SK-N-SH treated with all-trans-retinoic acid at 6 μM for 48 hours (cell line): ENCODE results near the gene COG4.

ENCODE experiments used
- ATAC-seq: fragments of 200-7000 bp; cut with Tn5 transposase; 3 replicates; pipeline ENCODE4 v1.9.1; 2020; ENCODE audit warnings: mild to moderate bottlenecking, moderate library complexity
- ARNTL ChIP-seq: fragments of 450-650 bp; formaldehyde crosslinking; IDR thresholded peaks from 2 replicates; pipeline ENCODE4 v1.5.0; 2020; ENCODE audit warnings: low read depth, mild to moderate bottlenecking, moderate library complexity, borderline replicate concordance
- CSDC2 ChIP-seq: fragments of 250-450 bp; sonication (Bioruptor Pico); IDR thresholded peaks from 2 replicates; pipeline ENCODE4 v1.5.0; 2020; ENCODE audit warnings: mild to moderate bottlenecking, moderate library complexity
- ESRRG ChIP-seq: fragments of 250-450 bp; sonication (Bioruptor Pico); IDR thresholded peaks from 2 replicates; pipeline ENCODE4 v1.6.1; 2021; ENCODE audit warnings: mild to moderate bottlenecking
- GLIS3 ChIP-seq: fragments of 250-450 bp; sonication (Bioruptor Pico); IDR thresholded peaks from 2 replicates; pipeline ENCODE4 v1.5.0; 2020; ENCODE audit warnings: mild to moderate bottlenecking, moderate library complexity
- ISL1 ChIP-seq: fragments of 250-450 bp; sonication (Bioruptor Pico); IDR thresholded peaks from 2 replicates; pipeline ENCODE4 v2.1.2; 2022; ENCODE audit warnings: mild to moderate bottlenecking, moderate library complexity
- OSR1 ChIP-seq: fragments of 250-450 bp; sonication (Bioruptor Pico); IDR thresholded peaks from 2 replicates; pipeline ENCODE4 v1.8.0; 2022; ENCODE audit warnings: moderate library complexity, mild to moderate bottlenecking, inconsistent platforms
- PPARA ChIP-seq: fragments of 250-450 bp; sonication (Bioruptor Pico); IDR thresholded peaks from 2 replicates; pipeline ENCODE4 v1.5.0; 2020; ENCODE audit warnings: mild to moderate bottlenecking, borderline replicate concordance
- RARB ChIP-seq: fragments of 250-450 bp; sonication (Bioruptor Pico); IDR thresholded peaks from 2 replicates; pipeline ENCODE4 v1.8.0; 2021; ENCODE audit warnings: mild to moderate bottlenecking, moderate library complexity
- SNAI2 ChIP-seq: fragments of 250-450 bp; sonication (Bioruptor Pico); IDR thresholded peaks from 2 replicates; pipeline ENCODE4 v1.5.0; 2020; ENCODE audit warnings: mild to moderate bottlenecking, moderate library complexity
- TCF4 ChIP-seq: fragments of 250-450 bp; sonication (Bioruptor Pico); IDR thresholded peaks from 2 replicates; pipeline ENCODE4 v1.8.0; 2021; ENCODE audit warnings: mild to moderate bottlenecking, moderate library complexity, borderline replicate concordance
- TOX ChIP-seq: fragments of 250-450 bp; sonication (Bioruptor Pico); IDR thresholded peaks from 2 replicates; pipeline ENCODE4 v1.8.0; 2021; ENCODE audit warnings: mild to moderate bottlenecking, moderate library complexity, borderline replicate concordance
- ZC3H10 ChIP-seq: fragments of 250-450 bp; sonication (Bioruptor Pico); IDR thresholded peaks from 2 replicates; pipeline ENCODE4 v1.5.1; 2021; ENCODE audit warnings: mild to moderate bottlenecking, moderate library complexity
- ZFP30 ChIP-seq: fragments of 450-650 bp; formaldehyde crosslinking; IDR thresholded peaks from 2 replicates; pipeline ENCODE4 v1.5.0; 2022; ENCODE audit warnings: mild to moderate bottlenecking, moderate library complexity
- ZNF70 ChIP-seq: fragments of 450-650 bp; formaldehyde crosslinking; IDR thresholded peaks from 2 replicates; pipeline ENCODE4 v1.5.0; 2020; ENCODE audit warnings: mild to moderate bottlenecking, moderate library complexity
- ZNF8 ChIP-seq: fragments of 450-650 bp; formaldehyde crosslinking; IDR thresholded peaks from 2 replicates; pipeline ENCODE4 v1.5.0; 2020; ENCODE audit warnings: mild to moderate bottlenecking, moderate library complexity
- TF ChIP-seq, protein P1 (sequence below): fragments of 250-450 bp; sonication (Bioruptor Pico); IDR thresholded peaks from 2 replicates; pipeline ENCODE4 v1.5.1; 2020; ENCODE audit warnings: low read depth, mild to moderate bottlenecking, moderate library complexity
- TF ChIP-seq, protein P2 (sequence below): fragments of 250-450 bp; sonication (Bioruptor Pico); IDR thresholded peaks from 2 replicates; pipeline ENCODE4 v1.8.0; 2020; ENCODE audit warnings: mild to moderate bottlenecking, moderate library complexity, borderline replicate concordance
- TF ChIP-seq, protein P3 (sequence below): fragments of 250-450 bp; sonication (Bioruptor Pico); IDR thresholded peaks from 2 replicates; pipeline ENCODE4 v1.8.0; 2021; ENCODE audit warnings: low read depth, mild to moderate bottlenecking, moderate library complexity, borderline replicate concordance
- TF ChIP-seq, protein P4 (sequence below): fragments of 250-450 bp; sonication (Bioruptor Pico); IDR thresholded peaks from 2 replicates; pipeline ENCODE4 v1.5.1; 2021; ENCODE audit warnings: mild to moderate bottlenecking, moderate library complexity

The COG4 gene

DNA sequence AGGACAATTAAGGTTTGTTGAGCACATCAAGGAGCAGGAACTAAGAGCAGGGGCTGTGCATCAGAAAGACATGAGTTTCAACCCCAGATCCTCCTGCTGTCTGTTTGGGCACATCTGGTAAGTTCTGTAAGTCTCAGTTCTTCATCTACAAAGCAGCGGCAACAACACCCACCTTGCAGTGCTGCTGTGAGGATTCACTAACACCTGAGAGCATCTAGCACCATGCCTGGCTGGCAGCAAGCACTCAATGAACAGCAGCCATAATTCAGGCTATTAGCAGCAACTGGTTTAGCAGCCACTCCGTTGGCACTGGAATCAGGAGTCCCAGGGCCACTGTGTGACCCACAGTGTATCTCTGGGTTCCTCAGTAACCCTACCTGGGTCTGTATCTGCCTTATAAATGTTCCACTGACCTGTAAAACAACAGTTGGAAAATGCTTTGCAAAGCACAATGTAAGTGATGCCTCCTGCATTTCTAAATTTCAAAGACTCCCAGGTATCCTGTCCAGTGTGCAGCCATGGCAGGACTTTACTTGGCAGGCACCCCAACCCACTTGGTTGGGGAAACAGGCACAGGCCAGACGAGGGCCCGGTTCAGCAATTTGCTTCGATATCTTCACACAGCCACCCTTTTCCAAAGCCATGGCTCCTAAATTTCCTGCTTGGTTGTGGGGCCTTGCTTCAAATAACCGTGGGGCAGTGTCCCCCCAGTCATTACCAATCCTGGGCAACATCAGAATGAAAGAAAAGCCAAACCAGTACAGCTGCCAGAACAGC, 88.7 kb downstream of the COG4 start:
- TF ChIP-seq OSR1 (CRISPR knock-in tag) (no peak), ARNTL (CRISPR knock-in tag) (no peak), ISL1 (CRISPR knock-in tag) (no peak), ESRRG (CRISPR knock-in tag) (no peak), ZNF70 (CRISPR knock-in tag) (no peak), ZC3H10 (CRISPR knock-in tag) (no peak), ZNF8 (CRISPR knock-in tag) (no peak), CSDC2 (CRISPR knock-in tag) (no peak), PPARA (CRISPR knock-in tag) (no peak), TOX (CRISPR knock-in tag) (no peak), SNAI2 (no peak)
- TF ChIP-seq, protein P1, sequence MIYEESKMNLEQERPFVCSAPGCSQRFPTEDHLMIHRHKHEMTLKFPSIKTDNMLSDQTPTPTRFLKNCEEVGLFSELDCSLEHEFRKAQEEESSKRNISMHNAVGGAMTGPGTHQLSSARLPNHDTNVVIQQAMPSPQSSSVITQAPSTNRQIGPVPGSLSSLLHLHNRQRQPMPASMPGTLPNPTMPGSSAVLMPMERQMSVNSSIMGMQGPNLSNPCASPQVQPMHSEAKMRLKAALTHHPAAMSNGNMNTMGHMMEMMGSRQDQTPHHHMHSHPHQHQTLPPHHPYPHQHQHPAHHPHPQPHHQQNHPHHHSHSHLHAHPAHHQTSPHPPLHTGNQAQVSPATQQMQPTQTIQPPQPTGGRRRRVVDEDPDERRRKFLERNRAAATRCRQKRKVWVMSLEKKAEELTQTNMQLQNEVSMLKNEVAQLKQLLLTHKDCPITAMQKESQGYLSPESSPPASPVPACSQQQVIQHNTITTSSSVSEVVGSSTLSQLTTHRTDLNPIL (CRISPR knock-in tag), result no peak
- TF ChIP-seq, protein P2, sequence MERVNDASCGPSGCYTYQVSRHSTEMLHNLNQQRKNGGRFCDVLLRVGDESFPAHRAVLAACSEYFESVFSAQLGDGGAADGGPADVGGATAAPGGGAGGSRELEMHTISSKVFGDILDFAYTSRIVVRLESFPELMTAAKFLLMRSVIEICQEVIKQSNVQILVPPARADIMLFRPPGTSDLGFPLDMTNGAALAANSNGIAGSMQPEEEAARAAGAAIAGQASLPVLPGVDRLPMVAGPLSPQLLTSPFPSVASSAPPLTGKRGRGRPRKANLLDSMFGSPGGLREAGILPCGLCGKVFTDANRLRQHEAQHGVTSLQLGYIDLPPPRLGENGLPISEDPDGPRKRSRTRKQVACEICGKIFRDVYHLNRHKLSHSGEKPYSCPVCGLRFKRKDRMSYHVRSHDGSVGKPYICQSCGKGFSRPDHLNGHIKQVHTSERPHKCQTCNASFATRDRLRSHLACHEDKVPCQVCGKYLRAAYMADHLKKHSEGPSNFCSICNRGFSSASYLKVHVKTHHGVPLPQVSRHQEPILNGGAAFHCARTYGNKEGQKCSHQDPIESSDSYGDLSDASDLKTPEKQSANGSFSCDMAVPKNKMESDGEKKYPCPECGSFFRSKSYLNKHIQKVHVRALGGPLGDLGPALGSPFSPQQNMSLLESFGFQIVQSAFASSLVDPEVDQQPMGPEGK (CRISPR knock-in tag), result no peak
- TF ChIP-seq, protein P3, sequence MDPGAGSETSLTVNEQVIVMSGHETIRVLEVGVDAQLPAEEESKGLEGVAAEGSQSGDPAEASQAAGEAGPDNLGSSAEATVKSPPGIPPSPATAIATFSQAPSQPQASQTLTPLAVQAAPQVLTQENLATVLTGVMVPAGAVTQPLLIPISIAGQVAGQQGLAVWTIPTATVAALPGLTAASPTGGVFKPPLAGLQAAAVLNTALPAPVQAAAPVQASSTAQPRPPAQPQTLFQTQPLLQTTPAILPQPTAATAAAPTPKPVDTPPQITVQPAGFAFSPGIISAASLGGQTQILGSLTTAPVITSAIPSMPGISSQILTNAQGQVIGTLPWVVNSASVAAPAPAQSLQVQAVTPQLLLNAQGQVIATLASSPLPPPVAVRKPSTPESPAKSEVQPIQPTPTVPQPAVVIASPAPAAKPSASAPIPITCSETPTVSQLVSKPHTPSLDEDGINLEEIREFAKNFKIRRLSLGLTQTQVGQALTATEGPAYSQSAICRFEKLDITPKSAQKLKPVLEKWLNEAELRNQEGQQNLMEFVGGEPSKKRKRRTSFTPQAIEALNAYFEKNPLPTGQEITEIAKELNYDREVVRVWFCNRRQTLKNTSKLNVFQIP, result no peak
- TF ChIP-seq, protein P4, sequence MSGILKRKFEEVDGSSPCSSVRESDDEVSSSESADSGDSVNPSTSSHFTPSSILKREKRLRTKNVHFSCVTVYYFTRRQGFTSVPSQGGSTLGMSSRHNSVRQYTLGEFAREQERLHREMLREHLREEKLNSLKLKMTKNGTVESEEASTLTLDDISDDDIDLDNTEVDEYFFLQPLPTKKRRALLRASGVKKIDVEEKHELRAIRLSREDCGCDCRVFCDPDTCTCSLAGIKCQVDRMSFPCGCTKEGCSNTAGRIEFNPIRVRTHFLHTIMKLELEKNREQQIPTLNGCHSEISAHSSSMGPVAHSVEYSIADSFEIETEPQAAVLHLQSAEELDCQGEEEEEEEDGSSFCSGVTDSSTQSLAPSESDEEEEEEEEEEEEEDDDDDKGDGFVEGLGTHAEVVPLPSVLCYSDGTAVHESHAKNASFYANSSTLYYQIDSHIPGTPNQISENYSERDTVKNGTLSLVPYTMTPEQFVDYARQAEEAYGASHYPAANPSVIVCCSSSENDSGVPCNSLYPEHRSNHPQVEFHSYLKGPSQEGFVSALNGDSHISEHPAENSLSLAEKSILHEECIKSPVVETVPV (CRISPR knock-in tag), result no peak
- no peak for ATAC-seq

DNA sequence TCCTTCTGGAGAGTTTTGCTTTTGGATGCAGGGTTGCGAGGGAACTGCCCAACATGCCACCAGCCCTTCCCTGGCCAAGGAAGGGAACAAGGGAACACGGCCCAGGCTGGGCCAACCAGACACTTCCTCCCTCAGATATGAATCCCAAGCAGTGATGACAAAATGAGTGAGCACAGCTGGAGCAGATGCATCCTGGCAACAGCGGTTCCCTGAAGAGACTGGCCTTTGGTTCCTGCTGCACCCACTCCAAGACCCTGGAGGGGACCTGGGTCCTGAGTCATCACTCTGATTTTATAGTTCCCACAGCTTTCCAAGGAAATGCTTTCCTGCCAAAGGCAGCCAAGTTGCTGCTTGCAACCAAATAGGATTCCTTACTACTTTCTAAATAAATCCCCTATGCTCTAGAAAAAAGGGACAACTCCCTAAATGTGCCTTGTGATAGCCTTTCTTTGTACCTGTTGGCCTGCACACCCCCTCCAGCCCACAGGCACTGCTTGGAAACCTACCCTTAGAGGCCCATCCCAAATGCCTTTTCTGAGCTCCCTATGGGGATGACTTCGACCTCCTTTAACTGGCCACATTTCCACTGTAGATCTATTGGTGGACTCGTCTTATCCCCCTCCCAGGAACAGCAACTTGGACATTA, 89.8 kb downstream of the COG4 start:
- ATAC-seq, result peak; percentile 9
- TF ChIP-seq RARB (CRISPR knock-in tag) (no peak), GLIS3 (CRISPR knock-in tag) (no peak), OSR1 (CRISPR knock-in tag) (no peak)

DNA sequence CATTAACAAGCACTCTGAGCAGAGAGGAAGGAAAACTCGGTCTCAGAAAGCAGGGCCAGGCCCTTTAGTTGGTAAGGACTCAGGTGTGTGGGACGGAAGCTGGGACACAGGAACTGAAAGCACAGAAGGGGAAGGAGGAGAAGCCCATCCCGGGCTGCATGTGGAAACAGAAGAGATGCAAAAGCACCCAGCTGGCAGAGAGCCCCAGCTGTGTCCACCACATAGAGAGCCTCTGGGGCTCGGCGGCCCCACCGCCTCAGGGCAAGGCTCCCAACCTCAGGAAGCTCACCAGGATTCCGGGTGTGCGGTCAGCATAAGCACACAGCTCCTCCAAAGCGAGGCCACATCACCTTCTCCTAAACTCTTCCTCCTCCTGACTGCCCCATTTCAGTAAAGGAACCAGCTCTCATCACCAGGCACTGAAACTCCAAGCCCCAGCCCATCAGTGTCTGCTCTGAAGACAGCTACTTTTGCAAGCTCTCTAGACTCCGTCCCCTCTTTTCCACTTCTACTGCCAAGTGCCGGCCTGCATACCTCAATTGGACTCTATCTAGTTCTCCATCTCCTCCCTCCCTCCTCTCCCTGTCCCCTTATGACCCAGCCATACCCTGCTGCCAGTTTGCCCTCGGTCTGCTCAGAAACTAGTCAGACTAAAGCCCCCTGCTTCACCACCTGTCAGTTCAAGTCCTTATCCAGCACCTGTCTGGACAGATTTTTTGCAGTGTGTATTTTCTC, 90.5 kb downstream of the COG4 start:
- ATAC-seq, result peak; percentile 18
- TF ChIP-seq, protein P2 (CRISPR knock-in tag), result no peak
- peak; percentile 94 for TF ChIP-seq ZNF70 (CRISPR knock-in tag)
- TF ChIP-seq ZFP30, result no peak
- TF ChIP-seq, protein P3, result no peak
- no peak for TF ChIP-seq ZNF8 (CRISPR knock-in tag)
- TF ChIP-seq TCF4 (CRISPR knock-in tag), result no peak
